ENCODE measurements around the gene PREX1. TPM values are rescaled to one million over a fixed set of nuclear protein-coding genes. Genes with fewer than 3 reads are reported as not detected.
A peak's percentile ranks its signal among the peaks of the same experiment; 100 is the strongest.

The PREX1 gene
- total and polyA plus RNA-seq, 2 of the 4 experiments (the other 2 are of a cell fraction) = 0.67 to 0.72 TPM

GRCh38 chr20:48668451-48668946 is 159.3 kb downstream of the PREX1 start:
- Histone ChIP-seq H4K5ac (ENCODE audit: low read depth, low read length) (no peak overlapping the region), H3K4ac (ENCODE audit: low read depth, low read length) (no peak overlapping the region), H3K27ac (ENCODE audit: insufficient read depth, low read length) (no peak overlapping the region), H2AK5ac (ENCODE audit: low read depth, low read length) (no peak overlapping the region), H2BK5ac (ENCODE audit: low read depth, low read length, poor library complexity, severe bottlenecking) (no peak overlapping the region), H2AK9ac (replicated peaks; ENCODE audit: low read depth, low read length, poor library complexity) (no peak overlapping the region), H2BK20ac (ENCODE audit: low read depth, low read length) (no peak overlapping the region), H2BK15ac (ENCODE audit: low read depth, low read length) (no peak overlapping the region), H2AFZ (replicated peaks; ENCODE audit: low read length, poor library complexity) (peak overlapping the region; percentile 59), H3K79me1 (ENCODE audit: low read depth in 1 of 2, low read length in 2 of 2) (no peaks in the 10 kb centered on the region), H3K9me1 (ENCODE audit: insufficient read depth, low read length) (no peaks in the 10 kb centered on the region; the same call in 1 of the 2 replicates), H4K8ac (ENCODE audit: low read depth in 2 of 2, low read length in 2 of 2) (no peak overlapping the region), H4K91ac (ENCODE audit: insufficient read depth, low read depth, low read length) (no peak overlapping the region), H4K20me1 (ENCODE audit: insufficient read depth, low read length) (no peaks in the 10 kb centered on the region), H3K4me2 (ENCODE audit: low read depth, low read length) (no peak overlapping the region), H3K27me3 (ENCODE audit: control insufficient read depth, insufficient read depth, low read length) (peaks cover 2% of the 10 kb centered on the region; the same call in 1 of the 2 replicates), H3K23ac (ENCODE audit: low read depth, low read length) (no peak overlapping the region), H3K4me1 (ENCODE audit: control insufficient read depth, insufficient read depth, low read length) (peaks cover 5% of the 10 kb centered on the region; the same call in 1 of the 2 replicates), H3K56ac (ENCODE audit: extremely low read depth, insufficient read depth, low read length) (no peak overlapping the region), H2BK120ac (ENCODE audit: low read depth, low read length) (no peak overlapping the region), H3K14ac (replicated peaks; ENCODE audit: low read depth, low read length) (no peak overlapping the region), H3K9me3 (ENCODE audit: control insufficient read depth, insufficient read depth, low read length) (no peaks in the 10 kb centered on the region), H3K9ac (ENCODE audit: low read depth, low read length) (no peak overlapping the region), H3K36me3 (ENCODE audit: control insufficient read depth, insufficient read depth, low read length) (no peaks in the 10 kb centered on the region), H3K18ac (ENCODE audit: low read depth, low read length) (no peak overlapping the region), H3K4me3 (ENCODE audit: insufficient read depth, low read depth, low read length) (no peak overlapping the region)
- CTCF ChIA-PET = interaction anchor here (0.9 to 1.5 kb wide), 2 partner anchors 11 to 236 kb away, joined by 3 read pairs; no protein-coding TSS in a partner anchor
- DNase-seq (no peak), ATAC-seq (ENCODE audit: low read depth) (peak; percentile 82)
- no peak for TF ChIP-seq MAZ (IDR thresholded peaks at IDR 0.05; ENCODE audit: borderline replicate concordance, low read depth, low read length)
- no peak for TF ChIP-seq MAFK (IDR thresholded peaks at IDR 0.05; ENCODE audit: low read depth, low read length)
- no peak for TF ChIP-seq BHLHE40 (IDR thresholded peaks at IDR 0.05; ENCODE audit: low read depth, low read length)
- no peak for TF ChIP-seq RCOR1 (IDR thresholded peaks at IDR 0.05; ENCODE audit: insufficient replicate concordance, low read length)
- no peak for TF ChIP-seq ELK1 (IDR thresholded peaks at IDR 0.05; ENCODE audit: borderline replicate concordance, low read depth, low read length)
- TF ChIP-seq CEBPB (IDR thresholded peaks at IDR 0.05; ENCODE audit: low read depth, low read length) = no peak
- TF ChIP-seq POLR2A (IDR thresholded peaks at IDR 0.05; ENCODE audit: low read depth, low read length) = no peak
- no peak for TF ChIP-seq USF2 (IDR thresholded peaks at IDR 0.05; ENCODE audit: low read depth, low read length)
- TF ChIP-seq RAD21 (IDR thresholded peaks at IDR 0.05; ENCODE audit: low read length) = no peak
- in situ Hi-C loops (cut with MboI; ENCODE audit: low sequenced_read_pairs) = no loop called here
- intact Hi-C loops (cut with micrococcal nuclease) = no loop called here
- POLR2A ChIA-PET (ENCODE audit: unreplicated experiment) = no interaction called here
- dilution Hi-C loops (cut with HindIII; ENCODE audit: low sequenced_read_pairs, unreplicated experiment) = no loop called here
- WGBS, 2 experiments (ENCODE audit: extremely low coverage in 2 of 2, insufficient read length in 1 of 2) = 17% methylated on average over 1 of the region's 10 CpGs; no CpG with 5 or more reads in 1 of the 2 experiments
- no TSS peak for BruUV-seq (replicated peaks)
